Neuronal stem cell (in vitro differentiated cells): ENCODE data around the gene CUBN. TPM values are rescaled to one million over a fixed set of nuclear protein-coding genes. Genes with fewer than 3 reads are reported as not detected.

Source experiments
- DNase-seq: peaks from one replicate; pipeline ENCODE4 v3.0.0-alpha.2; 2013; ENCODE audit warnings: low spot score
- H2AFZ ChIP-seq: one replicate; pipeline ENCODE4 v1.6.1; 2013; ENCODE audit warnings: mild to moderate bottlenecking, low read length, inconsistent platforms
- H2AK5ac ChIP-seq: 2 replicates; pipeline ENCODE4 v1.6.1; 2013; ENCODE audit warnings: low read depth, mild to moderate bottlenecking, inconsistent platforms, low read length, moderate library complexity, mixed read lengths
- H2BK120ac ChIP-seq: 2 replicates; pipeline ENCODE4 v1.6.1; 2013; ENCODE audit warnings: low read depth, mild to moderate bottlenecking, inconsistent platforms, low read length, moderate library complexity, mixed read lengths
- H2BK12ac ChIP-seq: one replicate; pipeline ENCODE4 v1.6.1; 2013; ENCODE audit warnings: low read length, inconsistent platforms
- H2BK15ac ChIP-seq: 2 replicates; pipeline ENCODE4 v1.6.1; 2013; ENCODE audit warnings: mild to moderate bottlenecking, low read length, inconsistent platforms, mixed read lengths
- H2BK5ac ChIP-seq: one replicate; pipeline ENCODE4 v1.6.1; 2013; ENCODE audit warnings: inconsistent platforms, mild to moderate bottlenecking, low read length, moderate library complexity
- H3K14ac ChIP-seq: one replicate; pipeline ENCODE4 v1.6.1; 2013; ENCODE audit warnings: low read length, inconsistent platforms
- H3K18ac ChIP-seq: 2 replicates; pipeline ENCODE4 v1.6.1; 2013; ENCODE audit warnings: low read length, inconsistent platforms
- H3K23ac ChIP-seq: 2 replicates; pipeline ENCODE4 v1.6.1; 2013; ENCODE audit warnings: low read depth, mild to moderate bottlenecking, mixed read lengths, low read length, inconsistent platforms; ENCODE audit not compliant: poor library complexity
- H3K27ac ChIP-seq: replicated peaks from 3 replicates; pipeline ENCODE4 v1.5.1; 2013; ENCODE audit warnings: low read length, inconsistent platforms
- H3K27me3 ChIP-seq, 3 experiments: 2 replicates each; pipeline ENCODE4 v1.6.1; 2013; ENCODE audit warnings: low read length in 3 of 3, mild to moderate bottlenecking in 2 of 3, inconsistent platforms in 1 of 3, low read depth in 1 of 3, mixed read lengths in 1 of 3, moderate library complexity in 1 of 3; ENCODE audit not compliant: control insufficient read depth in 3 of 3, insufficient read depth in 3 of 3
- H3K36me3 ChIP-seq, 2 donors: replicated peaks in 1 of 2; 2 replicates each; pipeline ENCODE4 v1.6.1; 2013; ENCODE audit warnings: low read length in 2 of 2; ENCODE audit not compliant: control insufficient read depth in 2 of 2, insufficient read depth in 2 of 2
- H3K4ac ChIP-seq: 2 replicates; pipeline ENCODE4 v1.6.1; 2013; ENCODE audit warnings: inconsistent platforms, mild to moderate bottlenecking, low read length, moderate library complexity
- H3K4me1 ChIP-seq, 2 donors: 1 replicate in 1 of 2; 2 replicates in 1 of 2; pipeline ENCODE4 v1.6.1; 2013; ENCODE audit warnings: low read length in 2 of 2, low read depth in 1 of 2; ENCODE audit not compliant: control insufficient read depth in 2 of 2, insufficient read depth in 1 of 2
- H3K4me2 ChIP-seq: one replicate; pipeline ENCODE4 v1.6.1; 2013; ENCODE audit warnings: mild to moderate bottlenecking, low read length, inconsistent platforms; ENCODE audit not compliant: insufficient read depth, poor library complexity, severe bottlenecking
- H3K4me3 ChIP-seq, 2 donors: 2 replicates each; pipeline ENCODE4 v1.5.1; 2013; ENCODE audit warnings: low read length in 2 of 2, mild to moderate bottlenecking in 2 of 2, inconsistent platforms in 1 of 2, moderate library complexity in 1 of 2
- H3K79me1 ChIP-seq: one replicate; pipeline ENCODE4 v1.6.1; 2013; ENCODE audit warnings: low read depth, mild to moderate bottlenecking, inconsistent platforms, low read length, moderate library complexity
- H3K9ac ChIP-seq: one replicate; pipeline ENCODE4 v1.6.1; 2013; ENCODE audit warnings: mild to moderate bottlenecking, low read depth, low read length, inconsistent platforms; ENCODE audit not compliant: poor library complexity
- H3K9me3 ChIP-seq, 2 donors: replicated peaks in 1 of 2; 2 replicates each; pipeline versions ENCODE3 to v1.6.1; 2013; ENCODE audit warnings: low read length in 2 of 2, mild to moderate bottlenecking in 2 of 2, inconsistent platforms in 1 of 2, low read depth in 1 of 2, mixed read lengths in 1 of 2, moderate library complexity in 1 of 2; ENCODE audit not compliant: control insufficient read depth in 2 of 2, insufficient read depth in 1 of 2
- H4K8ac ChIP-seq: one replicate; pipeline ENCODE4 v1.6.1; 2013; ENCODE audit warnings: low read depth, mild to moderate bottlenecking, inconsistent platforms, low read length, moderate library complexity
- H4K91ac ChIP-seq: one replicate; pipeline ENCODE4 v1.6.1; 2013; ENCODE audit warnings: low read length, low read depth, mild to moderate bottlenecking, inconsistent platforms; ENCODE audit not compliant: poor library complexity
- WGBS, 2 donors: extraction: QIAGEN DNeasy Blood & Tissue Kit; methylation state at CpG; one replicate each; pipeline ENCODE4 v1.1.7; 2013; ENCODE audit warnings: missing lambda C conversion rate in 2 of 2, mixed read lengths in 1 of 2; ENCODE audit not compliant: insufficient read length in 2 of 2, insufficient replicate concordance in 1 of 2; ENCODE audit errors: extremely low coverage in 2 of 2; 5-methylcytosine and 5-hydroxymethylcytosine counted together
- small RNA-seq: library from polyadenylated mRNA; stranded (forward); fragments of <200 nt; extraction: miRNeasy Mini kit (QIAGEN cat#:217004); gene quantifications from one replicate; pipeline ENCODE3, GENCODE V24; 2013; ENCODE audit not compliant: insufficient read depth

Gene CUBN

DNA sequence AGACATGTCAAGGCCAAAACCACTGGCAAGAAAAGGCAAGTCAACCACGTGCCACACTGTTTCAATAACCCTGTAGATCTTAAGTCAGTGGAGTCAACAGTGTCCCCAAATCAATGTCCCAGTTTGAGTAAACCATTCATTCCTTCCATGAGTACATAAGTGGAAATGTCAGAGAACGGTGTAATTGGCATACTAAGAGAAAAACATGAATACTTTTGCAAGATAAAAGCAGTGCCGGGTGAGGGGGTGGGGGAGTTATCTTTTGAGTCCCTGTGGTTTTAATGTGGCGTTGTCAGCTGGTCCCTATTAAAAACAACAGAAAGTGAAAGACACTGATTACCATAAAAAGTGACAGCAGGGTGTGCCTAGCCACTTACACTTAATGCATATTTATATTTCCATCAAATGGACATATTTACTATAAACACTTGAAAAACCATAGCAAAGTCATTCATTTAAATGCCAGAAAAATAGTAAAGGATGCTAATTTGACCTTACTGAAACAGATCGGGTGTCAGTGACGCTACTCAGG is 350.2 kb downstream of the CUBN start:
- Histone ChIP-seq H2AK5ac (no peak overlapping the region), H3K79me1 (no peaks in the 10 kb centered on the region), H3K4me2 (no peak overlapping the region), H3K9ac (no peak overlapping the region), H3K36me3 (no peaks in the 10 kb centered on the region), H2AFZ (no peak overlapping the region), H2BK120ac (no peak overlapping the region), H3K23ac (no peak overlapping the region), H3K14ac (no peak overlapping the region), H3K27ac (no peak overlapping the region), H2BK15ac (no peak overlapping the region), H3K4ac (no peak overlapping the region), H3K27me3 (no peaks in the 10 kb centered on the region), H2BK5ac (no peak overlapping the region), H4K91ac (no peak overlapping the region), H4K8ac (no peak overlapping the region), H3K4me3 (no peak overlapping the region), H3K4me1 (peaks cover 0 to 3% of the 10 kb centered on the region in 2 donors), H3K18ac (no peak overlapping the region), H3K9me3 (no peaks in the 10 kb centered on the region), H2BK12ac (no peak overlapping the region)
- WGBS, 2 donors = no CpG with 5 or more reads among the region's 6 CpGs
- DNase-seq = no peak

- Histone ChIP-seq H3K4me1 (peaks cover 0 to 5% of the 10 kb centered on the region in 2 donors), H3K4me3 (no peak overlapping the region), H3K18ac (no peak overlapping the region), H3K36me3 (no peaks in the 10 kb centered on the region), H2AK5ac (no peak overlapping the region), H3K9me3 (no peaks in the 10 kb centered on the region), H4K8ac (no peak overlapping the region), H3K23ac (no peak overlapping the region), H2BK12ac (no peak overlapping the region), H3K4ac (no peak overlapping the region), H2AFZ (peak overlapping the region; percentile 40), H2BK15ac (no peak overlapping the region), H2BK5ac (no peak overlapping the region), H3K27me3 (no peaks in the 10 kb centered on the region), H3K14ac (no peak overlapping the region), H3K27ac (no peak overlapping the region), H2BK120ac (no peak overlapping the region), H3K79me1 (no peaks in the 10 kb centered on the region), H3K4me2 (no peak overlapping the region), H4K91ac (no peak overlapping the region), H3K9ac (no peak overlapping the region)
- WGBS, 2 donors = no CpG with 5 or more reads among the region's 7 CpGs
- DNase-seq = peak; percentile 64
These were observed 351.9 kb downstream of the CUBN start for GRCh38 chr10:16777473-16778370.

DNA sequence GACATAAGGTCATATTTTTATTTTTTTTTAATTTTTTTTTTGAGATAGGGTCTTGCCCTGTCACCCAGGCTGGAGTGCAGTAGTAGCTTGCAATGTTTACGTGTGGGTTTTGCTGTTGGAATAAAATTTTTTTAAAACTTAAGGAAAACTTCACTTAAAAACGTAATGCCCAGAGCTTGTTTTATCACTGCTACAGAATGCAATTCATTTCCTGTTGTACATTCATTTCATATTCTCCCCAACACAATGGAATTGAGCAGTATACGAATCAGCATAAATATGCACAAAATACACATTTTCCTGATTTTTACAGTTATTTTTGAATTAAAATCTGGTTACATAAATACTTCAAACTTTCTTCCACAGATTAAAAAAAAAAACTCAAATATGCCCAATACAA is 352.7 kb downstream of the CUBN start:
- H3K9me3 ChIP-seq = no peaks in the 10 kb centered on the region
- no peaks in the 10 kb centered on the region for H3K79me1 ChIP-seq
- no peak overlapping the region for H2AK5ac ChIP-seq
- H3K36me3 ChIP-seq = no peaks in the 10 kb centered on the region
- H4K91ac ChIP-seq = no peak overlapping the region
- H2BK5ac ChIP-seq = no peak overlapping the region
- H3K4me1 ChIP-seq = peaks cover 0 to 2% of the 10 kb centered on the region in 2 donors
- H3K9ac ChIP-seq = no peak overlapping the region
- no peak overlapping the region for H3K4me3 ChIP-seq
- H4K8ac ChIP-seq = no peak overlapping the region
- no peak overlapping the region for H3K23ac ChIP-seq
- no peak overlapping the region for H2BK12ac ChIP-seq
- DNase-seq = no peak
- H3K14ac ChIP-seq = no peak overlapping the region
- no peak overlapping the region for H3K4me2 ChIP-seq
- H3K18ac ChIP-seq = no peak overlapping the region
- H2AFZ ChIP-seq = no peak overlapping the region
- no peaks in the 10 kb centered on the region for H3K27me3 ChIP-seq
- no peak overlapping the region for H2BK120ac ChIP-seq
- H3K4ac ChIP-seq = no peak overlapping the region
- H2BK15ac ChIP-seq = no peak overlapping the region
- no peak overlapping the region for H3K27ac ChIP-seq
- WGBS, 2 donors = no CpG with 5 or more reads among the region's 3 CpGs

Small RNA genes within 50 kb of the gene (small RNA-seq; reads per million reads assigned to genes)
- gene AC067747.1 = not detected
